ENCODE measurements around the gene TMCC2.

Gene TMCC2

GRCh38 chr1:205270764-205271163 is 43.0 kb downstream of the TMCC2 start:
- Histone ChIP-seq H3K4me3 (ENCODE audit: low read depth, low read length) (no peak overlapping the region), H3K4me1 (ENCODE audit: control insufficient read depth, insufficient read depth, low read length, unreplicated experiment) (peaks cover 23% of the 10 kb centered on the region), H3K36me3 (ENCODE audit: insufficient read depth, low read length) (no peaks in the 10 kb centered on the region), H2AFZ (ENCODE audit: low read length, unreplicated experiment) (no peak overlapping the region), H3K79me2 (ENCODE audit: control insufficient read depth, insufficient read depth, low read length, unreplicated experiment) (no peaks in the 10 kb centered on the region), H3K27ac (ENCODE audit: low read depth, low read length) (no peak overlapping the region; the same call in 1 of the 2 replicates), H3K27me3 (ENCODE audit: insufficient read depth, low read length) (no peaks in the 10 kb centered on the region)

GRCh38 chr1:205271277-205271676 is 43.5 kb downstream of the TMCC2 start:
- H2AFZ ChIP-seq (ENCODE audit: low read length, unreplicated experiment): no peak overlapping the region
- H3K4me1 ChIP-seq (ENCODE audit: control insufficient read depth, insufficient read depth, low read length, unreplicated experiment): peaks cover 23% of the 10 kb centered on the region
- H3K36me3 ChIP-seq (ENCODE audit: insufficient read depth, low read length): no peaks in the 10 kb centered on the region
- H3K27me3 ChIP-seq (ENCODE audit: insufficient read depth, low read length): no peaks in the 10 kb centered on the region
- peak overlapping the region; percentile 5; the same call in 1 of the 2 replicates for H3K27ac ChIP-seq (ENCODE audit: low read depth, low read length)
- no peaks in the 10 kb centered on the region for H3K79me2 ChIP-seq (ENCODE audit: control insufficient read depth, insufficient read depth, low read length, unreplicated experiment)
- no peak overlapping the region for H3K4me3 ChIP-seq (ENCODE audit: low read depth, low read length)

- Histone ChIP-seq H3K4me3 (ENCODE audit: low read depth, low read length) (no peak overlapping the region), H3K79me2 (ENCODE audit: control insufficient read depth, insufficient read depth, low read length, unreplicated experiment) (no peaks in the 10 kb centered on the region), H3K27me3 (ENCODE audit: insufficient read depth, low read length) (no peaks in the 10 kb centered on the region), H3K36me3 (ENCODE audit: insufficient read depth, low read length) (no peaks in the 10 kb centered on the region), H3K4me1 (ENCODE audit: control insufficient read depth, insufficient read depth, low read length, unreplicated experiment) (peaks cover 19% of the 10 kb centered on the region), H2AFZ (ENCODE audit: low read length, unreplicated experiment) (no peak overlapping the region), H3K27ac (ENCODE audit: low read depth, low read length) (no peak overlapping the region)
These were observed 44.0 kb downstream of the TMCC2 start for GRCh38 chr1:205271745-205272144.

- Histone ChIP-seq H3K4me3 (ENCODE audit: low read depth, low read length) (no peak overlapping the region), H2AFZ (ENCODE audit: low read length, unreplicated experiment) (no peak overlapping the region), H3K79me2 (ENCODE audit: control insufficient read depth, insufficient read depth, low read length, unreplicated experiment) (no peaks in the 10 kb centered on the region), H3K27me3 (ENCODE audit: insufficient read depth, low read length) (no peaks in the 10 kb centered on the region), H3K27ac (ENCODE audit: low read depth, low read length) (no peak overlapping the region), H3K4me1 (ENCODE audit: control insufficient read depth, insufficient read depth, low read length, unreplicated experiment) (peaks cover 16% of the 10 kb centered on the region), H3K36me3 (ENCODE audit: insufficient read depth, low read length) (no peaks in the 10 kb centered on the region)
These were observed 44.8 kb downstream of the TMCC2 start for GRCh38 chr1:205272536-205272935.

GRCh38 chr1:205273551-205273982 is 45.8 kb downstream of the TMCC2 start:
- Histone ChIP-seq H3K36me3 (ENCODE audit: insufficient read depth, low read length) (no peaks in the 10 kb centered on the region), H3K4me3 (ENCODE audit: low read depth, low read length) (no peak overlapping the region), H3K4me1 (ENCODE audit: control insufficient read depth, insufficient read depth, low read length, unreplicated experiment) (peaks cover 16% of the 10 kb centered on the region), H2AFZ (ENCODE audit: low read length, unreplicated experiment) (no peak overlapping the region), H3K79me2 (ENCODE audit: control insufficient read depth, insufficient read depth, low read length, unreplicated experiment) (no peaks in the 10 kb centered on the region), H3K27ac (ENCODE audit: low read depth, low read length) (no peak overlapping the region), H3K27me3 (ENCODE audit: insufficient read depth, low read length) (no peaks in the 10 kb centered on the region)

- peaks cover 16% of the 10 kb centered on the region for H3K4me1 ChIP-seq (ENCODE audit: control insufficient read depth, insufficient read depth, low read length, unreplicated experiment)
- H3K79me2 ChIP-seq (ENCODE audit: control insufficient read depth, insufficient read depth, low read length, unreplicated experiment): no peaks in the 10 kb centered on the region
- no peak overlapping the region for H3K27ac ChIP-seq (ENCODE audit: low read depth, low read length)
These were observed 46.4 kb downstream of the TMCC2 start for GRCh38 chr1:205274041-205274691.

GRCh38 chr1:205275133-205275532 is 47.4 kb downstream of the TMCC2 start:
- H3K4me3 ChIP-seq (ENCODE audit: low read depth, low read length): no peak overlapping the region
- no peak overlapping the region for H2AFZ ChIP-seq (ENCODE audit: low read length, unreplicated experiment)
- peaks cover 16% of the 10 kb centered on the region for H3K4me1 ChIP-seq (ENCODE audit: control insufficient read depth, insufficient read depth, low read length, unreplicated experiment)
- H3K79me2 ChIP-seq (ENCODE audit: control insufficient read depth, insufficient read depth, low read length, unreplicated experiment): no peaks in the 10 kb centered on the region
- no peak overlapping the region for H3K27ac ChIP-seq (ENCODE audit: low read depth, low read length)
- H3K36me3 ChIP-seq (ENCODE audit: insufficient read depth, low read length): no peaks in the 10 kb centered on the region
- no peaks in the 10 kb centered on the region for H3K27me3 ChIP-seq (ENCODE audit: insufficient read depth, low read length)

More at GRCh38 chr1:205274041-205274691, 46.4 kb downstream of the TMCC2 start:
- no peak overlapping the region for H3K4me3 ChIP-seq (ENCODE audit: low read depth, low read length)
- H3K36me3 ChIP-seq (ENCODE audit: insufficient read depth, low read length): no peaks in the 10 kb centered on the region
- no peaks in the 10 kb centered on the region for H3K27me3 ChIP-seq (ENCODE audit: insufficient read depth, low read length)
- no peak overlapping the region for H2AFZ ChIP-seq (ENCODE audit: low read length, unreplicated experiment)

- no peak overlapping the region for H3K27ac ChIP-seq (ENCODE audit: low read depth, low read length)
- H2AFZ ChIP-seq (ENCODE audit: low read length, unreplicated experiment): no peak overlapping the region
- peaks cover 7% of the 10 kb centered on the region for H3K4me1 ChIP-seq (ENCODE audit: control insufficient read depth, insufficient read depth, low read length, unreplicated experiment)
- no peaks in the 10 kb centered on the region for H3K27me3 ChIP-seq (ENCODE audit: insufficient read depth, low read length)
- H3K36me3 ChIP-seq (ENCODE audit: insufficient read depth, low read length): no peaks in the 10 kb centered on the region
- no peaks in the 10 kb centered on the region for H3K79me2 ChIP-seq (ENCODE audit: control insufficient read depth, insufficient read depth, low read length, unreplicated experiment)
- no peak overlapping the region for H3K4me3 ChIP-seq (ENCODE audit: low read depth, low read length)
These were observed 48.4 kb downstream of the TMCC2 start for GRCh38 chr1:205275916-205276688.

- Histone ChIP-seq H3K27me3 (ENCODE audit: insufficient read depth, low read length) (no peaks in the 10 kb centered on the region), H2AFZ (ENCODE audit: low read length, unreplicated experiment) (no peak overlapping the region), H3K79me2 (ENCODE audit: control insufficient read depth, insufficient read depth, low read length, unreplicated experiment) (no peaks in the 10 kb centered on the region), H3K4me1 (ENCODE audit: control insufficient read depth, insufficient read depth, low read length, unreplicated experiment) (peaks cover 2% of the 10 kb centered on the region), H3K4me3 (ENCODE audit: low read depth, low read length) (no peak overlapping the region), H3K27ac (ENCODE audit: low read depth, low read length) (no peak overlapping the region), H3K36me3 (ENCODE audit: insufficient read depth, low read length) (no peaks in the 10 kb centered on the region)
These were observed 48.9 kb downstream of the TMCC2 start for GRCh38 chr1:205276689-205277065.

- Histone ChIP-seq H3K4me3 (ENCODE audit: low read depth, low read length) (no peak overlapping the region), H3K79me2 (ENCODE audit: control insufficient read depth, insufficient read depth, low read length, unreplicated experiment) (no peaks in the 10 kb centered on the region), H3K36me3 (ENCODE audit: insufficient read depth, low read length) (no peaks in the 10 kb centered on the region), H3K4me1 (ENCODE audit: control insufficient read depth, insufficient read depth, low read length, unreplicated experiment) (peaks cover 15% of the 10 kb centered on the region), H3K27me3 (ENCODE audit: insufficient read depth, low read length) (no peaks in the 10 kb centered on the region), H2AFZ (ENCODE audit: low read length, unreplicated experiment) (no peak overlapping the region), H3K27ac (ENCODE audit: low read depth, low read length) (no peak overlapping the region)
These were observed 52.2 kb downstream of the TMCC2 start for GRCh38 chr1:205279986-205280385.

All from ACC112 (cell line).